HG02943 (cell line): ENCODE data around the gene BRD3OS.
A peak's percentile ranks its signal among the peaks of the same experiment; 100 is the strongest.
"Not testable (repeated sequence)": the region's sequence is repeated elsewhere in the genome, so short reads cannot be mapped to it uniquely, and the experiment has no call there.

Source experiments
- ATAC-seq: cut with Tn5 transposase; IDR thresholded peaks from one replicate; pipeline ENCODE4 v1.9.1; 2021; ENCODE audit warnings: mild to moderate bottlenecking, low read depth, moderate library complexity; ENCODE audit not compliant: unreplicated experiment

The BRD3OS gene

DNA sequence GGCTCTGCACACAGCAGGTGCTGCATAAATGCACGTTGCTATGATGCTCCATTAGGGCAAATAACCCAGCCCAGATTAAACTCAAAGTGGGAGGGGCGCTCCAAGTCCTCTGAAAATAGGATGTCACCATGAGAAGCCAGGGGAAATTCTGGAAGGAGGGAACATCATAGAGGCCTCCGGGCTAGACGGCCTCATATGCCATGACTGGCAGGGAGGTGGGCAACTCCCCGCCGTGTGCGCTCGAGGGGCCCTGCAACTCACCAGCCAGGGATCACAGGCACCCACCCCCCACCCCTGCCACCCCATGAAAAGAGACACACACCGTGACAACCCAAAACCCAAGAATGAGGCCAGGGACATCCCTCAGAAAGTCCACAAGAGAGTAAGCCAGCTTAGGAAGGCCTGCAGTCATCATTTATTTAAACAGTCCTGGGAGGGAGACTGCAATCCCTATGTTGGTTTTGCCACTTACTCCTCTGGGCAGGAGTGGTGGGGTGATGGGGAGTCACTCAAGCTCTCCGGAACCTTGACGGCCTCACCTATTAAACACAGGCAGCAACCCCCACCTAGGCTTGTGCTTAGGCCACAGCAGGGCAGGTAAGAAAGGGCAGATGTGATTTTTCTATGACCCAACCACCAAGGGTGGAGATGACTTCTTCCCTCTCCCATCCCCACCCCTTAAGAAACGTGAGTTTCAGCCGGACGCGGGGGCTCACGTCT, 37.2 kb upstream of the BRD3OS start:
- ATAC-seq, result no peak

DNA sequence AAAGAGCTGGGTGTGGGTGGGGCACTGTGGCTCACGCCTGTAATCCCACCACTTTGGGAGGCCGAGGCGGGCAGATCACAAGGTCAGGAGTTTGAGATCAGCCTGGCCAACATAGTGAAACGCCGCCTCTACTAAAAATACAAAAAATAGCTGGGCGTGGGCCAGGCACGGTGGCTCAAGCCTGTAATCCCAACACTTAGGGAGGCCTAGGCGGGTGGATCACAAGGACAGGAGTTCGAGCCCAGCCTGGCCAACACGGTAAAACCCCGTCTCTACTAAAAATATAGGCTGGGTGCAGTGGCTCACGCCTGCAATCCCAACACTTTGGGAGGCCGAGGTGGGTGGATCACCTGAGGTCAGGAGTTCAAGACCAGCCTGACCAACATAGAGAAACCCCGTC, 36.5 kb upstream of the BRD3OS start:
- not testable (repeated sequence) for ATAC-seq

DNA sequence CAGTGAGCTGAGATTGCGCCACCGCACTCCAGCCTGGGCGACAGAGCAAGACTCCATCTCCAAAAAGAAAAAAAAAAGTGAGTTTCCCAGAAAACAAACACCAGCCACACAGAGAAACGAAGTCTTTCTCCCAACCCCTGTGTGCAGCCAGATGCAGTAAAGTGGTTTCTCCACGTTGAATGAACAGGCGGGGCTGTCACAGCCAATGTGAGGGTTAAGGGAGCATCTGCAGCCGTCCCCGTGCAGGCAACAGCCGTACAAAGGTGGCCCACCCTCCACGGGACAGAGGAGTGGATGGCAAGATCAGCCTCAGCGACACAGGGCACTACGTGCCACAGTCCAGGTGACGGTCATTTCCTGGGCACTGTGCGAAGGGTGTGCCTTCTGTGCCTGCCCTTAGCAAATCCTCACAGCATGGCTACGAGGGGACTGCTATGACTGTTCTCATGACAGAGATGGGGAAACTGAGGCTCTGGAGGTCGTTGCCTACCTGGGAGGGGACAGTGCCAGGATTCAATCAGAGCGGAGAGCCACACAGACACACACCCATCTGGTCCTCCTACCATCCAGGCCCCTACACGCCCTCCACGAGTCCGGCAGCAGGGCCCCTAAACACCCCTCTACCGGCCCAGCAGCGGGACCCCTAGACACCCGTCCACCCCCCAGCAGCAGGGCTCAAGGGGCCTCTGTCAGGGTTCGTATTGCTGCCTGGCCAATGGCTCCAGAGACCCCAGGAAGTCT, 35.5 kb upstream of the BRD3OS start:
- no peak for ATAC-seq

DNA sequence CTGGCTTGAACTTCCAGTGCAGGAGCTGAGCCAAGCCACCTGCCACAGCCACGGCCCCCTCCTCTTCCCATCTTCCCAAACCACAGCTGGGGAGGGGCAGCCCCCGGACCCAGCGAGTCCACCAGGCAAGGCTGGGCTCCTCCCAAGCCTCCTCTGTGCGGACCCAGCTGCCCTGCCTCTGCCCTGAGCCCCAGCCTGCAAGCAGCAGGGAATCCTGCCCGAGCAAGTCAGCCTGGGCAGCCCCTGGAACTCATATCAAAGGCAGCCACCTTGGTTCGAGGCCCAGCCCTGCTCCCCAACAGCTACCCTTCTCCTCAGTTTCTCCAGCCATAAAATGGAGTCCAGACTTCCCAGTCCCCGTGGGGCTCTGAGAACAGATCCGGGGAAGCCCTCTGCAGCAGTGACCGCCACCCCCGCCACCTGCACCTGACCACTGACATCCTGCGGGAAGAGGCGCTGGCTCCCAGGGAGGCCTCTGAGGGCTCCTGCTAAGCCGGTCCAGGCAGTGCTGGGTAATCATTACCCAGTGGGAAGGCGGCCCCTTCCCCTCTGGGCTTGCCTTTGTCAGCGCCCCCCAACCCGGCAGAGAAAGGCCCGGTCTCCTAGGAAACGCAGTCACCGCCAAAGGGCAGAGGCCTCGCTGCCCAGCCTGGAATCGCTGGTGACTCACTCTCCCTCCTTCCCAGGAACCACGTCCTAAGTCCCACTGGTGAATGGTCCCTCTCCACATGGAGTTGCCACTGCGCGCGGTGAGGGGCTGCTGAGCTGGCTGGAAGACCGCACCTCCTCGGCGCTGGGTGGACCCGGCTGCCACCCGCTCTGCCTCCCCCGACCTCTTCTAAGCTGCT, 34.7 kb upstream of the BRD3OS start:
- no peak for ATAC-seq

DNA sequence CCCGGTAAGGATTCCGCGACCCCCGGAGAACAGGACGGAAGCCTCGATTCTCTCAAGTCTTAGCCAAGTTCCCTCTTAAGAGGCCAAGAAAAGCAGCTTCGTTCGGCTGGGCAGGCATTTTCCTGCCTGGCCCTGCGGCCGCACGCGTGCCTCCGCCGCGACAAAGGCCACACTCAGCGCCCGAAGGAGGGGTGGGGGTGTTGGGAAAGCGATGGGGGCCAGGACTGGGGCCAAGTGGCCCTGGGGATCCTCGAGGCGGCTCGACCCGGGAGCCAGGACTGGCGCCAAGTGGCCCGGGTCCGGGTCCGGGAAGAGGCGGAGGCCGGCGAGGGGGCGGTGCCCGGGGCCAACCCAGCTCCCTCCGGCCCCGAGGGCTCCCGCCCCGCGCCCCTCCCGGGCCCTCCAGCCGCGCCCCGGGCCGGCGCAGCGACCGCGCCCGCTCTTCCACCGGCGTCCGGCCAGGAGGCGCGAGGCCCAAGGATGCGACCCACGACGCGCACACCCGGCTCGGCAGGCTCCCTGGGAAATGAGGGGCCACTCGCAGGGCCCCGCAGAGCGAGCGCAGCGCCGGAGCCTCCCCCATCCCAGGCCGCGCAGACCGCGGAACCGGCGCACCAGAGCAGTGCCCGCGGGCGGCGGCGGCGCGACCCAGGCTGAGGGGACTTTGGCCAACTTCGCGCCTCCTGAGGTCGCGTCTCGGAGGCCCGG, 33.9 kb upstream of the BRD3OS start:
- peak; percentile 5 for ATAC-seq

- ATAC-seq, result peak; percentile 52
Measured at GRCh38 chr9:133991964-133992779, 33.1 kb upstream of the BRD3OS start, which contains the start of gene VAV2. Gene VAV2 (minus strand): TSS chr9:133992324. CDS start chr9:133992278, 46 bp downstream.

- peak; percentile 54 for ATAC-seq
Measured at GRCh38 chr9:133992780-133993634, 32.3 kb upstream of the BRD3OS start.

DNA sequence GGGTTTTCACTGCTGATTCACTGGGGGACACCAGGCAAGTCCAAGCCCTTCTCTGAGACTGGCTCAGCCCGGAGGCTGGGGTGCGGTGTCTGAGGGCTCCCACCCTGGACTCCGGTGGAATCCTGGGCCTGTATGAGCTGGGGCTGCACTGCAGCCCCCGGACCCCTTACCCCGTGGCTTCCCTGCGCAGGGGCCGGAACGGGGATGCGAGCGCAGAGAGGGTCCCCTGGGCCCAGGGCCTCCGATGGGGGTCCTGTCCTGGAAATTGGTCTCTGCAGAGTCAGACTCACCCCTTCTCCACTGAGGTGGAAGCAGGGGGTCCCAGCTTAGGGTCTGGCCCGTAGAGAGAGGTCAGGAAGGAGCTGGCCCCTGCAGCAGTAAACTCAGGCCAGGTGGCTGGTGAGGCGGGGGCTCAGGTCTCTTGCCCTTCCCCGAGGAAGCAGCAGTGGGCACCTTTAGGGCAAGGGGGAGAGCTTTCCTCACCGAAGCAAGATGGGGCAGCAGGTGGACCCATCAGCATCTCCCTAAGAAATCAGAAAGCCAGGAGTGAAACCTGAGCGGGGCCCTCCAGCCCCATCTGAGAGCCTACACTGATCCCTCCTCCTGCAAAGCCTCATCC, 31.5 kb upstream of the BRD3OS start:
- no peak for ATAC-seq

GRCh38 chr9:133994353-133995011, 30.8 kb upstream of the BRD3OS start:
- ATAC-seq, result no peak

DNA sequence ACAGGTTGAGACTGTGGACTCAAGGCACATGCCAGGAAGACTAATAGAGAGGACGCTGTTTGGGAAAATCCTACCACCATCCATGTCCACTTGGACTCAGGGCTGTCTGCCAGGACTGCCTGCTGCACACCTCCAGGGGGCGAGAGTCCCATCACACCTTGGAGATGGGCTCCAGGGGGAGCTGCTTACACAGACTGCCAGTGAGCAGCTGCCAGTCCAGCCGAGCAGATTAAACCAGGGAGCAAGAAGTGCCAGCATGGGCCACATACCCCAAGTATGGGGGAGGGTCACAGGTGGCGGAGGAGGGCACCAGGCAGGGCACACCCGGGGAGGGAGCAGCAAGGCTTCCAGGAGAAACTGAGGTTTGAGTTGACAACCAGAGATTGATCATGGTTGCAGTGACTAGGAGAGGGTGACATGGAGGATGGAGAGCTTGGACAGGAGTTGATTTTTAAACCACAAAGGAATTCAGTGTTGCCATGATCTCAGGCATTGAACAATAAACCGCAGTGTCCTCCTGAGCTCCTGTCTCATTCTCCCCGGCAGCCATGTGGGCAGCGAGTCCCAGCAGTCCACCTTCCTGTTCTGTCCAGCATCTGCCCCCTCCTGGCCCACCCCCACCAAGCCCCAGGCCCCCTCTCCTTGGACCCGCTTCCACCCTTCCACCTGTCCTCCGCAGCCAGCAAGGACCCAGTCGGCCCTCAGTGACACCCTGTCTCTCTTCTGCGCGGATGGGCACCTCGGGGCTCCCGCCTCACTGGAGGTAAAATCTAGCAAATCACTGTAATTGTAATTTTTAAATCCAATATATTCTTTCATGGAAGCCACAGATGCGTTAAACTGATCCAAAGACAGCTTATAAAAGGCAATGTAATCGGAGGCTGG, 30.0 kb upstream of the BRD3OS start:
- no peak for ATAC-seq

GRCh38 chr9:133996531-133997520, 28.5 kb upstream of the BRD3OS start:
- no peak for ATAC-seq

DNA sequence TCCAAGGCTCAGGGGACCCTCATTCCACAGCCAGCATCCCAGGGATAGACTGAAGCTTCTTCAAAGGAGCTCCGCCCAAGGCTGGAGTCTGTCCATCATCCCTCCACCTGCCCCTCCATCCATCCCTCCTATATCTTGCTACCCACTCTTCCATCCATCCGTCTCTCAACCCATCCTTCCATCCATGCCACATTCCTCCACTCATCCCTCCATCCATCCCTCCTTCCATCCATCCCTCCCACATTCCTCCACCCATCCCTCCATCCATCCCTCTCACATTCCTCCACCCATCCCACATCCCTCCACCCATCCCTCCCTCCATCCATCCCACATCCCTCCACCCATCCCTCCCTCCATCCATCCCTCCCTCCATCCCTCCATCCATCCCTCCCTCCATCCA, 27.7 kb upstream of the BRD3OS start:
- ATAC-seq, result no peak

DNA sequence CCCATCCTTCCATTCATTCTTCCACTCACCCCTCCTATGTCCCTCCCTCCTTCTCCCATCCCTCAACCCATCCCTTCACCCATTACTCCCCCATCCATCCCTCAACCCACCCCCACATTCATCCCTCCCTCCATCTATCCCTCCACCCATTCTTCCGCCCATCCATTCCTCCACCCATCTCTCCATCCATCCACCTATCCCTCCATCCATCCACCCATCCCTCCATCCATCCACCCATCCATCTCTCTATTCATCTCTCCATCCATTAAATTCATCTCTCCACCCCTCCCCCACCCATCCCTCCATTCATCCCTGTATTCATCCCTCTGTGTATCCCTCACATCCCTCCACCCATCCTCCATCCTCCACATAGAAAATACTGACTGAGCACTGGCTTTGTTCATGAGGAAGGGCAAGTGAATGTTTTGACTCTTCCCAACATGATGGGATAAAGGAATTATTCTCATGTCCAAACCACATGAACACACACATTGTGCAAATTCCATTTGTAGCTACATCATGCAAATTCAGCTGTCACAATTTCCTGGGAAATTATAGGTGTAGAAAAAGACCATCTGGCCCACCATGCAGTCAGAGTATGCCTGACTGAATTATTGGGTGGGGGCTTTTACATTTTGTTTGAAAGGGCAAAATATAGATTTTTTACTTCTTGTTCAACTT, 26.2 kb upstream of the BRD3OS start:
- no peak for ATAC-seq

DNA sequence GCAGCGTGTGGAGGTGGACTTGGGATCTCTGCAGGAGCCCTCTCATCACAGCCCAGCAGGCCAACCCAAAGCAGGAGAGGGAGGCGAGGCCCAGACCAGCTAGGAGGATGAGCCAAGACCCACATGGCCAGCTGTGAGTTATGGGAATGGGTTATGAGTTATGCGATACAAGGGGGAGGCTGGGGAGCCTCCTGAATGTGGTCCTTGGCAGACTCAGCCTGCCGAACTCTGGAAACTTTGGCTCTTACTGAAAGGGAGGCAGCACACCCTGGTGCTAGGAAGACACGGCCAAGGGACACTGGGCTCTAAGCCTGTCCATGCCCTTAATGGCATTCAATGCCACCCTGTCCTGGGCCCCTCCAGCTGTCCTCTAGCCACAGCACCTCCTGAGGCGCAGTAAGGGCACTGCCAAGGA, 25.4 kb upstream of the BRD3OS start:
- no peak for ATAC-seq

- no peak for ATAC-seq
Measured at GRCh38 chr9:134002796-134003195, 22.5 kb upstream of the BRD3OS start.
